ENCODE results near the gene CFAP300.

CFAP300 gene

GRCh38 chr11:102071497-102072472 lies 24.5 kb downstream of the CFAP300 start:
- DNase-seq (ENCODE audit: low read depth in 1 of 2, low spot score in 1 of 2): no peak

GRCh38 chr11:102073253-102073652 lies 26.0 kb downstream of the CFAP300 start:
- no peak for DNase-seq (ENCODE audit: low read depth in 1 of 2, low spot score in 1 of 2)

GRCh38 chr11:102079625-102080024 lies 32.4 kb downstream of the CFAP300 start:
- no peak for DNase-seq (ENCODE audit: low read depth in 1 of 2, low spot score in 1 of 2)

GRCh38 chr11:102081313-102081712 lies 34.1 kb downstream of the CFAP300 start:
- no peak for DNase-seq (ENCODE audit: low read depth in 1 of 2, low spot score in 1 of 2)

DNA sequence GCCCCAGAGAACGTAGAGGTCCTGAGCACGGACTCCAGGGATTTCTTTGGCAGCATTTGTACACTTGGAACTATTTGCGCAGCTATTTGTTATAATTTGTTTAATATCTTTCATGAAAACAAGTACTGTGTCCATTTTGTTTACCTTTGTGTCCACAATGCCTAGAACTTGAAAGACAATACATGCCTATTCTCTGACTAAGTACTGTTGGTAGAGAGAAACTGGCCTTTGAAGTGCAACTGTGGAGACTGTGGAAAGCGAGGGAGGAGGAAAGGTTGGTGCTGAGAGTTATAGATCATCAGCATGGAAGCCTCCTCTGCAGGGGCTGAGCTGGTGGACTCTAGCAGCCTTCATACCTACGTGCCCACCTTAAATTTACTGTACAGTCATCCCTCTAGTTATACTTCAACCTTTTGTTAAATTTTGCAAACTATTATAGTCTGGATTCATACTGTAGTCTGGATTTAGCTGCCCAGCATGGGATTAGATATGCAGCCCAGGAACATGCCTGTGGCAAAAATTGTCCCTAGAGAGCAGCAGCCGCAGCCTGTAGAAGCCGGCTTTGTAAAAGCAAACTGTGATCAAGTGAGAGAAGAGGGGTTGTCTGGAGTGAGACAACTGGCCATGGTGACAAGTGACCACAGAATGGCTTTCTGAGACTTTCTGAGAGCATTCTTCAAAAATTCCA lies 38.8 kb downstream of the CFAP300 start:
- DNase-seq (ENCODE audit: low read depth in 1 of 2, low spot score in 1 of 2): no peak

GRCh38 chr11:102097186-102097585 lies 49.9 kb downstream of the CFAP300 start:
- no peak for DNase-seq (ENCODE audit: low read depth in 1 of 2, low spot score in 1 of 2)

GRCh38 chr11:102099755-102100154 lies 52.5 kb downstream of the CFAP300 start:
- no peak for DNase-seq (ENCODE audit: low read depth in 1 of 2, low spot score in 1 of 2)

DNA sequence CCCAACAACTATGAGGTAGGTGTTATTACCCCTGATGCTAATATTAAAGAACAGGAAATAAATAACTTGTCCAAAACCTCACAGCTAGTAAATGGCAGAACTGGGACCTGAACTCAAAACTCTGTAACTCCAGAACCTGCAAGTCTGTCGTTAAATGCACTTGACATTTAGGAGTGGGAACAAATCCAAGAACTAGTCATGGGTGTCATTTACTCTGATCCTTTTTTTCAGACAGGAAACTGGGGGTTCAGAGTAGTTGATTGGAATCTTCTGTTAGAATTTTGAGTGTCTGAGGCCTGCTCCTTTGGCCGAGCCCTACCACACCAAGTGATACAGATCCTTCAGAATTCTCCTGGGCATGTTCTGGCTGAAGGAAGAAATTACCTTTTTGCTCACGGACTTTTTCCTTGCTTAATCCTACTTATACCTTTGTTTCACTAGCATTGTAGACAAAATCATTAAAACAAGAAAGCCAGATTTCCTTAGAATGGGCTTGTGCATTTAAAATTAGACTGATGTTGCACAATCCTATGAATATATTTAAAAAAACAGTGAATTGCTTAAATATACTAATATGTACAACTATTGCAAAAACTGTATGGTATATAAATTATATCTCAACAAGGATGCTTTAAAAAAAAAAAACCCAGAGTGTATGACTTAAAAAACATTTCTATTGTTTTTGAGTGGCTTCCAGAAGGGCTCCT lies 61.6 kb downstream of the CFAP300 start:
- DNase-seq (ENCODE audit: low read depth in 1 of 2, low spot score in 1 of 2): no peak

DNA sequence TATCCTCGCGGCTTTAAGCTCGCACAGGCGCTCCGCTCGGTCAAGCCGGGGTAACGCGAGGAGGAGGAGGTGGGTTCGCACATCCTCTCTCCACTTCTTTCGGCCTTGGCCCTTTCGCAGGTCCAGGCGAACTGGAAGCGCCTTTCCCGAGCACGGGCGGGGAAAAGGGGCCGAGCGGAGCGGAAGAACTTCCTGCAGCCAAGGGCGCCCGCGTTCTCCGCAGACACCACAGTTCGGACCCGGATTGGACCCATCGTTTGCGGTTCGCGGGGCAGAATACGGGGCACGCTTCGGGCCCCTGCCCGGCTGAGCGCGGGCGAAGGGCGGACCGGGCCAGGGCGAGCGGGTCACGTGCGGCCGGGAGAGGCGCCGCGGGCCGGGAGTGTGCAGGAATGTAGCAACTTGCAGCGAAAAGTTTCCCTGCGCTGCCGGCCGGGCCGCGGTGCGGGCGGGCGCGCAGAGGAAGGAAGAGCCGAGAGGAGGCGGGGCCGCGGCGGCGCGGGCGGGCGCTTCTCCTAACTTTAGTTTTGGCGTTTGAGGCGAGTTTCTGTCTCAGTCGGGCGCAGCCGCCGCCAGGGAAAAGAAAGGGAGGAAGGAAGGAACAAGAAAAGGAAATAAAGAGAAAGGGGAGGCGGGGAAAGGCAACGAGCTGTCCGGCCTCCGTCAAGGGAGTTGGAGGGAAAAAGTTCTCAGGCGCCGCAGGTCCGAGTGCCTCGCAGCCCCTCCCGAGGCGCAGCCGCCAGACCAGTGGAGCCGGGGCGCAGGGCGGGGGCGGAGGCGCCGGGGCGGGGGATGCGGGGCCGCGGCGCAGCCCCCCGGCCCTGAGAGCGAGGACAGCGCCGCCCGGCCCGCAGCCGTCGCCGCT lies 62.9 kb downstream of the CFAP300 start, which contains the start of gene YAP1:
YAP1 (plus strand) TSS at position 552 of the 865 bp plus-strand sequence. CDS start 402 bp downstream, outside the sequence.
- DNase-seq (ENCODE audit: low read depth in 1 of 2, low spot score in 1 of 2): peak; percentile 28 to 56

GRCh38 chr11:102110761-102111010 lies 63.4 kb downstream of the CFAP300 start:
- no peak for DNase-seq (ENCODE audit: low read depth in 1 of 2, low spot score in 1 of 2)

- DNase-seq (ENCODE audit: low read depth in 1 of 2, low spot score in 1 of 2): no peak
Observed at GRCh38 chr11:102111011-102111786, 64.0 kb downstream of the CFAP300 start.

DNA sequence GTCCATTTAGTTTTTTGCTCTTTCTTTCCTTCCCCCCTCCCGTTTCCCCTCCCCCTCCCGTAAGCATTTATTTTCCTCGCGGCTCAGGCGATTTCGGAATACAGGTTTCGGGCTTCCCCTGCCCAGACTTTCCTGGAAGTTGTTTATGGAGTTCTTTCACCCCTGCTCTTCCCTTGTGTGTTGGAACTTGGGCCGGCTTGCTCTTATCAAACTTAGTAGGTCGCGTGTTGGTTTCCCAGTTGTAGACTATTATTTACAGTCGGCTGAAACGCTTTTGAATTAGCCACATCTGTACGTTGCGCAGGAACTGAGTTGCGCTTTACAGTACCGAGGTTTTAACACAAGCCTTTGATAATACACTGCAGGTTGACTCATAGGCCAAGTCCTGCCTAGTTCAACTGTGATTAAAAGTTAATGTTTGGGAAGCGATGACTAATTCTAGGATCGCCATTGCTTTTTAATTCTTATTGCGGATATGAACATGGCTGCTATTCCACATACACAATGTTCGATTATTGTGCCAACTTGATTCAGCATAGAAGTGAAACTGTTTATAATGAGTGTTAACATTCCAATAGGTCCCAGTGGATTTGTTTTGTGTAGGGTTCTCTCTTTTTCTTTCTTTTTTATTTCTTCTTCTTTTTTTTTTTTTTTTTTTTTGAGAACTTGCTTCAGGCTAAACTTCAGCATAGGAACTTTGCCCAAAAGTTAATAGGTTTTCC lies 64.7 kb downstream of the CFAP300 start:
- no peak for DNase-seq (ENCODE audit: low read depth in 1 of 2, low spot score in 1 of 2)

GRCh38 chr11:102112509-102112821 lies 65.2 kb downstream of the CFAP300 start:
- DNase-seq (ENCODE audit: low read depth in 1 of 2, low spot score in 1 of 2): no peak

DNA sequence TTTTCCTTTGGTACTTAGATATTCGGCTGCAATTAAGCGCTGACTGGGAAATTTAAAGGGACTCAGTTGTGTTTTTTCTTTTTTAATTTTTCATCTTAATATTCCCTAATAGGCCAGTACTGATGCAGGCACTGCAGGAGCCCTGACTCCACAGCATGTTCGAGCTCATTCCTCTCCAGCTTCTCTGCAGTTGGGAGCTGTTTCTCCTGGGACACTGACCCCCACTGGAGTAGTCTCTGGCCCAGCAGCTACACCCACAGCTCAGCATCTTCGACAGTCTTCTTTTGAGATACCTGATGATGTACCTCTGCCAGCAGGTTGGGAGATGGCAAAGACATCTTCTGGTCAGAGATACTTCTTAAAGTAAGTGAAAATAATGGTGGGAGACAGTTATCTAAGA lies 66.8 kb downstream of the CFAP300 start:
- DNase-seq (ENCODE audit: low read depth in 1 of 2, low spot score in 1 of 2): no peak

DNA sequence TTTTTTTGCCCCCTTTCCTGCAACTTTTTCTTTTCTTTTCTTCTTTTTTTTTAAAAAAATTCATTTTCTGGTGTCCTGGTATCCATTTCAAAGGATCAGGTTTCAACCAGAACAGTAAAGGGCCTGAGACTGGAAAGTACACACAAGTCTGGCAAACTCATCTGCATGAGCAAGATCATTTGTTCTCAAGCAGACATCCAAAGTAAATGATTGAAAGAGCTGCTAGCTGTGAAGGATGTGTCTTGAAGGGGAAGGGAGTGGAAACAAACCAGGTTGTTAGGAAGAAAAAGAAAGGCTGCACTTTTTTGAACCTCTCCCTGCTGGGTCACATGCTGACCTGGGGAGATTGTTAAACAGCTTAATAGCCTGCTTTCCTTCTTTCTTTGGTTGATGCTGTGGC lies 68.3 kb downstream of the CFAP300 start:
- no peak for DNase-seq (ENCODE audit: low read depth in 1 of 2, low spot score in 1 of 2)

GRCh38 chr11:102116453-102117205 lies 69.4 kb downstream of the CFAP300 start:
- DNase-seq (ENCODE audit: low read depth in 1 of 2, low spot score in 1 of 2): no peak

- DNase-seq (ENCODE audit: low read depth in 1 of 2, low spot score in 1 of 2): no peak
Observed at GRCh38 chr11:102117472-102118113, 70.4 kb downstream of the CFAP300 start.

- no peak for DNase-seq (ENCODE audit: low read depth in 1 of 2, low spot score in 1 of 2)
Observed at GRCh38 chr11:102118937-102119336, 71.7 kb downstream of the CFAP300 start.

All from stimulated activated CD4-positive, alpha-beta T cell treated with anti-CD3 and anti-CD28 coated beads, Interleukin-15, amount 100 ng/mL, for 1 hour (primary cell).